Activated CD4-positive, alpha-beta T cell treated with anti-CD3 and anti-CD28 coated beads, Interleukin-2, amount 10 ng/mL, durations not matched to agents 7 days and 5 days (primary cell): ENCODE measurements around the gene MN1. TPM values are rescaled to one million over a fixed set of nuclear protein-coding genes. Genes with fewer than 3 reads are reported as not detected.

Experiments
- CTCF ChIA-PET: fragments of 350-600 bp; sonication (Branson Sonifier 250); formaldehyde crosslinking; loops from one replicate; lab custom pipeline; 2021; ENCODE audit warnings: antibody characterized with exemption; lab: Charles Lee
- POLR2A ChIA-PET: fragments of 350-600 bp; sonication (Branson Sonifier 250); formaldehyde crosslinking; loops from one replicate; lab custom pipeline; 2021; ENCODE audit warnings: antibody characterized with exemption; lab: Charles Lee
- DNase-seq: peaks from one replicate; pipeline ENCODE4 v3.0.0-alpha.2; 2020
- H3K27ac Mint-ChIP-seq: one replicate; pipeline ENCODE4 v1.8.0; 2021; ENCODE audit warnings: mild to moderate bottlenecking, moderate library complexity, mixed read lengths
- H3K27me3 Mint-ChIP-seq: one replicate; pipeline ENCODE4 v1.8.0; 2021; ENCODE audit warnings: mixed read lengths
- H3K36me3 Mint-ChIP-seq: one replicate; pipeline ENCODE4 v1.8.0; 2021; ENCODE audit warnings: low read depth, mixed read lengths
- H3K4me1 Mint-ChIP-seq: one replicate; pipeline ENCODE4 v1.8.0; 2021; ENCODE audit warnings: mixed read lengths
- H3K4me3 Mint-ChIP-seq: one replicate; pipeline ENCODE4 v1.8.0; 2021; ENCODE audit warnings: mild to moderate bottlenecking, moderate library complexity, mixed read lengths
- H3K9me3 Mint-ChIP-seq: one replicate; pipeline ENCODE4 v1.8.0; 2021; ENCODE audit warnings: mixed read lengths
- total RNA-seq, 2 experiments: library from RNA; stranded (reverse); gene quantifications; one replicate each; pipeline ENCODE4 v1.2.3, GENCODE V29; 2021

The MN1 gene
- total RNA-seq, 2 experiments from 2014 or later = 0.10 to 0.12 TPM

GRCh38 chr22:27779643-27780042 is 21.9 kb downstream of the MN1 start:
- H3K27me3 Mint-ChIP-seq = peaks cover 2% of the 10 kb centered on the region
- POLR2A ChIA-PET = no interaction called here

DNA sequence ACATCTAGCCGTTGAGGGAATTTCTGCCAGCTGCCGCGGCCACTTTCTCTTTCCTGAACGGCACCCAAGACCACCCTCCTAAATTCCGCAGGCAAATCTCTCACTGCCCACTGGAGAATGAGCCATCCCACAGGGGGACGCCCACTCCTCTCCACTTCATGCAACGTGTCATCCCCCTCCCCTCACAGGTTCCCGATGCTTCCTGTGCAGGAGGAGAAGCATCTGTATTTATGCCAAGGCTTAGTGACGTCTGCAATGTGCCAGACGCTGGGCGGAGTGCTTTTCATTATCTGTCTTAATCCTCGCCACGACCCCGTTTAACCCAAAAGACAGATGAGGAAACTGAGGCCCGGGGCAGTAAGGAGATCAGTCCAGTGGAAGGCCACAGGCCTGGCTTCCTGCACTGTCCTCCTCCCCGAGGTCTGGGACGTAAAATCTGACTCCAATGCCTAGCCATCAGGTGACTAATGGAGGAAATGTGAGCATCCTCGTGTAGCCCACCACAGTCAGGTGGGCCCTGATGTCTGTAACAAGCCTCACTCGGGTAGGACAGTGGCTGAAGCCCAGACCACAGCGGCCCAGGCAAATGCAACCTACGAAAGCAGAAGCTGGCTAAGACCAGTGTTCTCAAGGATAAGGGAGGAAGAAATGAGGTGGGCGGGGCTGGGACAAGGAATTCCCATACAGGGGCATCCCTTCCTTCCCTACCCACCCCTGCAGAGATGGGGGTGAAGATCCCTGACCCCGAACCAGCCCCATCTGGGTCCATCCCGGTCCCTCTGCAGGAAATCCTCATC is 23.1 kb downstream of the MN1 start:
- POLR2A ChIA-PET = no interaction called here
- Mint-ChIP-seq H3K36me3 (no peaks in the 10 kb centered on the region), H3K4me3 (no peak overlapping the region), H3K27ac (no peak overlapping the region), H3K4me1 (no peaks in the 10 kb centered on the region), H3K27me3 (peaks cover 2% of the 10 kb centered on the region), H3K9me3 (no peaks in the 10 kb centered on the region)
- CTCF ChIA-PET = no interaction called here
- no peak for DNase-seq

More at GRCh38 chr22:27779643-27780042, 21.9 kb downstream of the MN1 start:
- CTCF ChIA-PET = no interaction called here
- no peaks in the 10 kb centered on the region for H3K36me3 Mint-ChIP-seq
- H3K4me1 Mint-ChIP-seq = no peaks in the 10 kb centered on the region
- no peak overlapping the region for H3K4me3 Mint-ChIP-seq
- no peak for DNase-seq
- H3K27ac Mint-ChIP-seq = no peak overlapping the region
- H3K9me3 Mint-ChIP-seq = no peaks in the 10 kb centered on the region

DNA sequence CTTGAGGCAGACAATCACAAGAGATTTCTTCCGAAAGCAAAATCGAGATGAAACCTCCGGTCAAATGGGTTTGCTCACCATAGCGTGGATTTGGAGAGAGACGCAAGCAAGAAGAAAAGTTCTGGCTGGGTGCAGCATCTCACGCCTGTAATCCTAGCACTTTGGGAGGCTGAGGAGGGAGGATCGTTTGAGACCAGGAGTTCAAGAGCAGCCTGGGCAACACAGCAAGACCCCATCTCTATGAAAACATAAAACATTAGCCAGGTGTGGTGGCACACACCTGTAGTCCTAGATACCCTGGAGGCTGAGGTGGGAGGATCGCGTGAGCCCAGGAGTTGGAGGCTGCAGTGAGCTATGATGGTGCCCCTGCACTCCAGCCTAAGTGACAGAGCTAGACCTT is 24.4 kb downstream of the MN1 start:
- Mint-ChIP-seq H3K27me3 (peaks cover 2% of the 10 kb centered on the region), H3K27ac (no peak overlapping the region), H3K4me3 (no peak overlapping the region), H3K36me3 (no peaks in the 10 kb centered on the region), H3K4me1 (no peaks in the 10 kb centered on the region), H3K9me3 (no peaks in the 10 kb centered on the region)
- POLR2A ChIA-PET = no interaction called here
- DNase-seq = no peak
- CTCF ChIA-PET = interaction anchor here (1.2 kb wide), 1 partner anchor 101 kb away, joined by 4 read pairs; no protein-coding TSS in a partner anchor

- CTCF ChIA-PET = interaction anchor here (1.2 kb wide), 1 partner anchor 100 kb away, joined by 4 read pairs; no protein-coding TSS in a partner anchor
- DNase-seq = no peak
Observed at GRCh38 chr22:27776650-27776958, 25.0 kb downstream of the MN1 start.

DNA sequence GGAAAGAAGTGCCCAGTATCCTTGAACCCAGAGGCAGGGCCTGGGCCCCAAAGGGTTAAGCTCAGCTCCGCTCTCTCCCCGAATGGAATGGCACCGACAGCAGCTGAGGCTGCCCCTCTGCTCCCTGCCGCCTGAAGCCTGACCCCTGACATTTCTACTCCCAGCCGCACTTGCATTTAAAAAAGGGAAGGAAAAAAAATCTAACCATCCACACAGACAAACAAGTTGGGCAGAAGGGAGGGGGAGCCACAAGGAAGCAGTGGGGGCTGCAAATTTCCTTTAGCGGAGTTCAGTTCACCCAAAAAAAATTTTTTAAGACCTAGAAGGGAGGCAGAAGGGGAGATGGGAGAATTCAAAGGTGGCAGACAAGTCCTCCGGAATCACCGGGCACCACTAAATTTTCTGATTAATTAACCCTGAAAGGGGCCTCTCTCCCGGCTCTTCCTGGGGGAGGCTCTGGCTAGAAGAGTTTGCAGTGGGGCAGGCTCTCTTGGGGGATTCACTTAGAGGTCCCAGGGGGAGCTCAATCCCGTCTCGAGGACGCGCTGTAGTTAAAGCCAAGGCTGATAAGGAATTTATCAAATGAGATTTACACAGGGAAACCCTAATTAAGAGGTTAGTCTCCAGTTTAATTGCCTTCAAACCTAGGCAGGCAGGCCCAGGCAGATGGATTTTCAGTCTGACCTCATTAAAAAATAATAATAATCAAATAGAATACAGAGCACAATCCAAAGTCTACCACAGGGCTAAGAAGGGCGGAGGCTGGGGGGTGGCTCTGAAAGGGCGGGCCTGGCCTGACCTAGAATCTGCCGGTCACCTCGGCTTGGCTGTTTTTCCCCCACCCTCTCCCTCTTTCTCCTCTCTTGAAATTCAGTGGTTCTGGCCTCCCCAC is 25.6 kb downstream of the MN1 start:
- no peak for DNase-seq
- no peaks in the 10 kb centered on the region for H3K9me3 Mint-ChIP-seq
- no peak overlapping the region for H3K4me3 Mint-ChIP-seq
- peaks cover 2% of the 10 kb centered on the region for H3K27me3 Mint-ChIP-seq
- no peaks in the 10 kb centered on the region for H3K4me1 Mint-ChIP-seq
- no peak overlapping the region for H3K27ac Mint-ChIP-seq
- ChIA-PET POLR2A (no interaction called here), CTCF (interaction anchor here (1.2 kb wide), 1 partner anchor 100 kb away, joined by 4 read pairs; no protein-coding TSS in a partner anchor)
- no peaks in the 10 kb centered on the region for H3K36me3 Mint-ChIP-seq

More at GRCh38 chr22:27776650-27776958, 25.0 kb downstream of the MN1 start:
- Mint-ChIP-seq H3K27ac (no peak overlapping the region), H3K4me3 (no peak overlapping the region), H3K9me3 (no peaks in the 10 kb centered on the region), H3K36me3 (no peaks in the 10 kb centered on the region), H3K27me3 (peaks cover 2% of the 10 kb centered on the region), H3K4me1 (no peaks in the 10 kb centered on the region)
- POLR2A ChIA-PET = no interaction called here

DNA sequence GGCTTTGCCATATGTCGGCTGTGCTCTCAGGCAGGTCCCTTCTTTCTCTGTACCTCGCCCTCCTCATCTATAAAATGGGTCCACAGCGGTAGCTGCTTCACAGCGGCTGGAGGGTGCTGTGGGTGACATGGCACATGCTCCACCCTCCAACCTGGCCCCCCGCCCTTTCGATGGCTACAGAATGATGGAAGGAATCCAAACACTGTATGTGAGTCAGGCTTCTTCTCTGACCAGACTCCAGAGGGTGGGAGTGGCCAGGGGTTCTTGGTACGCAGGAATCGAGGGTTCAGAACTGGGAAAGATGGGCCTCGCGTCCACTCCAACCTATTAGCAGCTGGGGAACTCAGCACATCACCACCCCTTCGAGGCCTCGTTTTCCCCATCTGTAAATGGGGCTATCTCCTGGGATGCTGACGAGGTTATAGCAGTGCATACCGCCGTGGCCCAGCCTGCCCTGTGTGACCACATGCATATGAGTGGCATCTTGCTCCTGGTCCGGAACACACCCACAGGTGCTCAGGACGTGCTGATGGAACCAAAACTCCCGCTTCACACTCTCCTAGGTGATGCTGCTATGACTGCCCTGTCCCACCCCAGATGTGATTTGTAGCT is 26.4 kb downstream of the MN1 start:
- H3K27me3 Mint-ChIP-seq = peaks cover 2% of the 10 kb centered on the region
- no peak for DNase-seq
- POLR2A ChIA-PET = no interaction called here
- no peak overlapping the region for H3K4me3 Mint-ChIP-seq
- H3K27ac Mint-ChIP-seq = no peak overlapping the region
- no peaks in the 10 kb centered on the region for H3K36me3 Mint-ChIP-seq
- H3K4me1 Mint-ChIP-seq = no peaks in the 10 kb centered on the region
- CTCF ChIA-PET = no interaction called here
- no peaks in the 10 kb centered on the region for H3K9me3 Mint-ChIP-seq

GRCh38 chr22:27774200-27774599 is 27.4 kb downstream of the MN1 start:
- H3K27ac Mint-ChIP-seq = no peak overlapping the region
- no peak for DNase-seq
- POLR2A ChIA-PET = no interaction called here
- CTCF ChIA-PET = no interaction called here
- no peaks in the 10 kb centered on the region for H3K4me1 Mint-ChIP-seq
- H3K4me3 Mint-ChIP-seq = no peak overlapping the region
- peaks cover 2% of the 10 kb centered on the region for H3K27me3 Mint-ChIP-seq
- H3K36me3 Mint-ChIP-seq = no peaks in the 10 kb centered on the region
- no peaks in the 10 kb centered on the region for H3K9me3 Mint-ChIP-seq

GRCh38 chr22:27772984-27773498 is 28.5 kb downstream of the MN1 start:
- no peak for DNase-seq
- no peak overlapping the region for H3K4me3 Mint-ChIP-seq
- H3K27ac Mint-ChIP-seq = no peak overlapping the region
- H3K36me3 Mint-ChIP-seq = no peaks in the 10 kb centered on the region
- H3K27me3 Mint-ChIP-seq = peaks cover 2% of the 10 kb centered on the region
- ChIA-PET CTCF (no interaction called here), POLR2A (no interaction called here)
- H3K9me3 Mint-ChIP-seq = no peaks in the 10 kb centered on the region
- H3K4me1 Mint-ChIP-seq = no peaks in the 10 kb centered on the region

GRCh38 chr22:27772081-27772983 is 29.2 kb downstream of the MN1 start:
- Mint-ChIP-seq H3K27me3 (peaks cover 6% of the 10 kb centered on the region), H3K4me1 (no peaks in the 10 kb centered on the region), H3K4me3 (no peak overlapping the region), H3K27ac (no peak overlapping the region), H3K36me3 (no peaks in the 10 kb centered on the region), H3K9me3 (no peaks in the 10 kb centered on the region)
- POLR2A ChIA-PET = no interaction called here
- no peak for DNase-seq
- CTCF ChIA-PET = no interaction called here

GRCh38 chr22:27771637-27772036 is 29.9 kb downstream of the MN1 start:
- Mint-ChIP-seq H3K4me1 (no peaks in the 10 kb centered on the region), H3K9me3 (no peaks in the 10 kb centered on the region), H3K36me3 (no peaks in the 10 kb centered on the region), H3K4me3 (no peak overlapping the region), H3K27me3 (peaks cover 6% of the 10 kb centered on the region), H3K27ac (no peak overlapping the region)
- CTCF ChIA-PET = no interaction called here
- POLR2A ChIA-PET = no interaction called here
- no peak for DNase-seq

DNA sequence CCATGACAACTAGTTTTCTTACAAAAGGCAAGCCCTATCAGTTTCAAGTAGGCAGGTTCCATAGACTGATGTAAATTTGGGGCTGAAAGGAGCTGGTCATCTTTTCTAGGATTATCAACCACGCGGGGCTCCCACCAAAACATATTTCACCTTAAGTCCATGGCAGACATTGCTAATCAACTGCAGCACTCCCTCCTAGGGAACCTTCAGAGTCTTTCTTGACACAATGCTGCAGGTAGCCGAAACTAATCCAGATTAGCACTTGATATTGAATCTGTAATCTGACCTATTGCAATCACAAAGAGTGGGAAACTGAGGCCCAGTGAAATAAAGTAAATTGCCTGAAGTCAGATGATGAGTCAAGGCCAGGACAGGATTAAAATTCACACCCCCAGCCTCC is 32.5 kb downstream of the MN1 start:
- Mint-ChIP-seq H3K9me3 (no peaks in the 10 kb centered on the region), H3K4me1 (no peaks in the 10 kb centered on the region), H3K27ac (no peak overlapping the region), H3K36me3 (no peaks in the 10 kb centered on the region), H3K4me3 (no peak overlapping the region), H3K27me3 (peaks cover 4% of the 10 kb centered on the region)
- DNase-seq = no peak
- ChIA-PET CTCF (no interaction called here), POLR2A (no interaction called here)

- DNase-seq = no peak
- POLR2A ChIA-PET = no interaction called here
Observed at GRCh38 chr22:27768027-27768653, 33.4 kb downstream of the MN1 start.

More at GRCh38 chr22:27768027-27768653, 33.4 kb downstream of the MN1 start:
- Mint-ChIP-seq H3K4me3 (no peak overlapping the region), H3K27ac (no peak overlapping the region), H3K9me3 (no peaks in the 10 kb centered on the region), H3K27me3 (peaks cover 4% of the 10 kb centered on the region), H3K36me3 (no peaks in the 10 kb centered on the region), H3K4me1 (no peaks in the 10 kb centered on the region)
- CTCF ChIA-PET = no interaction called here
